ENCODE results near the gene LMNTD1.
A peak's percentile ranks its signal among the peaks of the same experiment; 100 is the strongest.
"Not testable (repeated sequence)": the region's sequence is repeated elsewhere in the genome, so short reads cannot be mapped to it uniquely, and the experiment has no call there.

LMNTD1 gene

DNA sequence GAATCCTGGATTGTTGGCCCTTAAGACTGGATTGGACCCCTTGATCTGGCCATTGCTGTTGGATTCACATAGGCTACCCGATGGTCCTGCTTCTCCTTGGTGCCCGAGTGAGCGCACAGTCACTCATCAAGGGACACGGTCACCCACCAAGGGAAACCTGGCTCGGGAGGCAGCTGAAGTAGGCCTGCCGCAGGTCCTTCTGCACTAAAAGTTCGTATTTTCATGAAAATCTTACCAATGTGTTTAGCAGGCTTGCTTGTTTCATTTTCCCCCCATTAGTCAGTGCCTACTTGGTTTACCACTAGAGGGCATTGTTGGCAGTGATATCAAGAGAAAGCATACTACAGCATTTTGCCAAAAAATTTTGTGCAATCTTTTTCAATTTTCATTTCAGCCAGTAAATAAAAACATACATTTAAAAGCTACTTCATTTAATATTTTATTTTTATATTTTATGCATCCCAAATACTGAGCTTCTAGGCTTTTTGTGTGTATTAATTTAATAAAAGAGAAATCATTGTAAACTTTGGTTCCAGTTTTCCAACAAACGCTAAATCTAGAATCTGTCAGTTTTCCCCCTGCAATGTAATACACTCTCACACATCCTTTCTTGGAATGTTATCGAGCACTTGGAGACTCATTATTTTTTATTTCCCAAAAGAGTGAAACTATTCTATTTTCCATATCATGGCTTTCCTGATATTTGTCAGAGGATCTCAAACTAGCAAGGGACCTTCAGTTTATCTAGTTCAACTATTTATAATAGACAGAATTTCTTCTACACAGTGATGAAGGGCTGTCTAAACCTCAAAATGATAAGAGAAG is 116.7 kb downstream of the LMNTD1 start:
- H3K4me3 ChIP-seq = peak overlapping the region in 2 of 7 experiments; percentile 3 to 9
- H3K27ac ChIP-seq = peak overlapping the region in 3 of 21 experiments; percentile 3 to 50 (median 12)

- no peak overlapping the region for H3K4me3 ChIP-seq
These were observed 117.7 kb downstream of the LMNTD1 start for GRCh38 chr12:25435431-25435830.

GRCh38 chr12:25434515-25434914 is 118.6 kb downstream of the LMNTD1 start:
- Histone ChIP-seq H3K27ac (no peak overlapping the region), H3K4me3 (no peak overlapping the region)

More at GRCh38 chr12:25435431-25435830, 117.7 kb downstream of the LMNTD1 start:
- H3K27ac ChIP-seq = no peak overlapping the region

DNA sequence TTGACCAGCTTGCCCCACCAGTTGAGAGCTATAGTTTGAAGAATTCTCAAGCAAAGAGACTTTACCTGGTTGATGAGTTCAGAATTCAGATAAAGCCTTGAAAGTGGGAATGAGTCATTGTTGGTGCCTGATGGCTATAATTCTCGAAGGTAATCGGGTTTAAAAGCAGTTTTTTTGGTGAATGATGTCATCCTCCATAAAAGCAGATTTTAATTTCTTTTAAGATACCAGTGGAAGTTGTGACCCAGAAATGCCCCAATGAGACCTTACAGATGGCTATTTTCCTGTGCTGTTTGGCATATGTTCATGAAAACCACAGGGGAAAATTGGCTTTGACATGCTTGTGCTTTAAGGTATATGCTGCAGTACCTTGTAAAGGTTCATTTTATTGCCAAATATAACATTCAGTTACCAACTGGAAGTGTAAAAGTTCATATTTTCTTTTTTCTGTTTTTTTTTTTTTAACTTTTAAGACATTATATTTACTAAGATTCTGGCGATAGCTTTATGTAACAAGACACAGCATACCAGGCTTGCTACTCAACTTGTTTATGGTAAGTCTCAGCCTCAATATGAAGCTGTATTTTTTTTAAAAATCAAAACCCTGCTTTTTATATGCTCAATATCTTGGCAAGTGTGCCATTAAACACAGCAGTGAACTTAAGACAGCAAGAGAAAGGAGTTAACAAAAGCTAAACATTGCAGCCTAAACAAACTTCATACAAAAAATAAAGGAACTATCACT is 119.3 kb downstream of the LMNTD1 start:
- Histone ChIP-seq H3K4me3 (no peak overlapping the region), H3K27ac (no peak overlapping the region)

DNA sequence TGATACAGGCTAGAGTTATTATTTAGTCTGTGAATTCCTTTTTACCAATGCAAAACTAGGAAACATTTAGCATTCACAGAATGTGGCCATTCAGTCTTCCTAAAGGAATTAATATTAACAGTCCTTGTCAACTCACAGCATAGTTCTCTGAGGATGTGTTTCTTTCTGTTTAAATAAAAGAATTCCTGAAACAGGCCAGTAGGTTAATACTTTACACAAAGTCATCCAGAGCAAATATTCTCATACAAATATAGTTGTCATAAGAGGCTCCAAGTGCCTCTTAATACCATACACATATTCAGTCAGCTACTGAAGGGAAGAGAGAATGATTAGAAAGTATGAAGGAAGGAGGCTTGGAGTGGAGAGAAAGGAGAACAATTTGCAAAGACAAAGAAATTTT is 120.1 kb downstream of the LMNTD1 start:
- Histone ChIP-seq H3K4me3 (no peak overlapping the region), H3K27ac (no peak overlapping the region)

GRCh38 chr12:25427337-25428249 is 125.5 kb downstream of the LMNTD1 start:
- H3K4me3 ChIP-seq = no peak overlapping the region

GRCh38 chr12:25426821-25427220 is 126.3 kb downstream of the LMNTD1 start:
- not testable (repeated sequence) for H3K4me3 ChIP-seq, H3K27ac ChIP-seq

More at GRCh38 chr12:25427337-25428249, 125.5 kb downstream of the LMNTD1 start:
- H3K27ac ChIP-seq = no peak overlapping the region
